Activated B cell treated with CpG ODN at 0.5 μM for 24 hours (primary cell): Measurements from ENCODE around the gene GNAI3. TPM values are rescaled to one million over a fixed set of nuclear protein-coding genes. Genes with fewer than 3 reads are reported as not detected.

Experiments used
- ATAC-seq: fragments of 200-7000 bp; cut with Tn5 transposase; one replicate; pipeline ENCODE4 v1.10.0; 2021; ENCODE audit warnings: low read depth, mild to moderate bottlenecking, moderate library complexity
- CTCF ChIA-PET: fragments of 350-600 bp; sonication (Branson Sonifier 250); formaldehyde crosslinking; loops from one replicate; lab custom pipeline; 2021; ENCODE audit warnings: antibody characterized with exemption; lab: Charles Lee
- POLR2A ChIA-PET: fragments of 350-600 bp; sonication (Branson Sonifier 250); formaldehyde crosslinking; loops from one replicate; lab custom pipeline; 2021; ENCODE audit warnings: antibody characterized with exemption; lab: Charles Lee
- DNase-seq: peaks from one replicate; pipeline ENCODE4 v3.0.0; 2022
- H3K27ac Mint-ChIP-seq: one replicate; pipeline ENCODE4 v1.8.0; 2020; ENCODE audit warnings: mixed read lengths
- H3K27me3 Mint-ChIP-seq: one replicate; pipeline ENCODE4 v1.8.0; 2021; ENCODE audit warnings: mixed read lengths
- H3K36me3 Mint-ChIP-seq: one replicate; pipeline ENCODE4 v1.8.0; 2021; ENCODE audit warnings: low read depth, mixed read lengths
- H3K4me1 Mint-ChIP-seq: one replicate; pipeline ENCODE4 v1.8.0; 2021; ENCODE audit warnings: mixed read lengths
- H3K4me3 Mint-ChIP-seq: one replicate; pipeline ENCODE4 v1.8.0; 2020; ENCODE audit warnings: mild to moderate bottlenecking, mixed read lengths
- H3K9me3 Mint-ChIP-seq: one replicate; pipeline ENCODE4 v1.8.0; 2020; ENCODE audit warnings: mixed read lengths
- intact Hi-C: fragments of 100-400 bp; cut with micrococcal nuclease; formaldehyde crosslinking; loops from one replicate; pipeline ENCODE4 v1.15.1; 2024
- total RNA-seq: library from RNA; stranded (reverse); gene quantifications from 2 replicates; pipeline ENCODE4 v1.2.3, GENCODE V29; 2022
- TF ChIP-seq, protein P1 (sequence below): fragments of 200-600 bp; IDR thresholded peaks from one replicate; pipeline ENCODE4 v1.8.0; 2022; ENCODE audit warnings: antibody characterized with exemption, mild to moderate bottlenecking

GNAI3 gene
- total RNA-seq, 1 donor from 2014 or later, result 8.4 TPM

DNA sequence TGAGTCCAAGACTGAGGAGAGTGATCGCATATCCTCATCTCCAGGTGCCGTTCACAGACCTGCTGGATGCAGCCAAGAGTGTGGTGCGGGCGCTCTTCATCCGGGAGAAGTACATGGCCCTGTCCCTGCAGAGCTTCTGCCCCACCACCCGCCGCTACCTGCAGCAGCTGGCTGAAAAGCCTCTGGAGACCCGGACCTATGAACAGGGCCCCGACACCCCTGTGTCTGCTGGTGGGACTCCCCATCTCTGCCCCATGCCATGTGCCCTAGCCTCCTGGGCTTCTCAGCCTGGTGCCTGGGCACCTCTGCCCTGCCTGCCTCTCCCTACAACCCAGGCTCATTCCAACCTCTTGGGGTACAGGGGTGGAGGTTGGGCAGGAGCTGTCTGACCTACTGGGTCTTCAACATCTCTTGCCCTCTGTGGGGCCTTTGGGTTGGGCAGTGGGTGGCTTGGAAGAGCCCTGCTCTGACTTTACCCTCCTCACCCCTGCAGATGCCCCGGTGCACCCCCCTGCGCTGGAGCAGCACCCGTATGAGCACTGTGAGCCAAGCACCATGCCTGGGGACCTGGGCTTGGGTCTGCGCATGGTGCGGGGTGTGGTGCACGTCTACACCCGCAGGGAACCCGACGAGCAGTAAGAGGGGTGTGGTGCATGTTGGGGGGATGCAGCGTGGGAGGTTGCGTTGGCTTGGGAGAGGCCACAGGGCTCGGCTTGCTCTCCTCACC is 78.4 kb downstream of the GNAI3 start:
- no peaks in the 10 kb centered on the region for H3K9me3 Mint-ChIP-seq
- ChIA-PET CTCF (interaction anchor here (1.1 to 4.8 kb wide), 4 partner anchors 12 to 81 kb away, joined by 3 to 19 read pairs (median 4); no protein-coding TSS in a partner anchor), POLR2A (no interaction called here)
- ATAC-seq (no peak), DNase-seq (no peak)
- H3K36me3 Mint-ChIP-seq, result peaks cover 60% of the 10 kb centered on the region
- intact Hi-C loops, result loop anchor here (10.0 kb wide), 1 partner anchor 202 kb away; the partner anchor contains the start of gene PSMA5
- peaks cover 39% of the 10 kb centered on the region for H3K4me1 Mint-ChIP-seq
- TF ChIP-seq, protein P1, sequence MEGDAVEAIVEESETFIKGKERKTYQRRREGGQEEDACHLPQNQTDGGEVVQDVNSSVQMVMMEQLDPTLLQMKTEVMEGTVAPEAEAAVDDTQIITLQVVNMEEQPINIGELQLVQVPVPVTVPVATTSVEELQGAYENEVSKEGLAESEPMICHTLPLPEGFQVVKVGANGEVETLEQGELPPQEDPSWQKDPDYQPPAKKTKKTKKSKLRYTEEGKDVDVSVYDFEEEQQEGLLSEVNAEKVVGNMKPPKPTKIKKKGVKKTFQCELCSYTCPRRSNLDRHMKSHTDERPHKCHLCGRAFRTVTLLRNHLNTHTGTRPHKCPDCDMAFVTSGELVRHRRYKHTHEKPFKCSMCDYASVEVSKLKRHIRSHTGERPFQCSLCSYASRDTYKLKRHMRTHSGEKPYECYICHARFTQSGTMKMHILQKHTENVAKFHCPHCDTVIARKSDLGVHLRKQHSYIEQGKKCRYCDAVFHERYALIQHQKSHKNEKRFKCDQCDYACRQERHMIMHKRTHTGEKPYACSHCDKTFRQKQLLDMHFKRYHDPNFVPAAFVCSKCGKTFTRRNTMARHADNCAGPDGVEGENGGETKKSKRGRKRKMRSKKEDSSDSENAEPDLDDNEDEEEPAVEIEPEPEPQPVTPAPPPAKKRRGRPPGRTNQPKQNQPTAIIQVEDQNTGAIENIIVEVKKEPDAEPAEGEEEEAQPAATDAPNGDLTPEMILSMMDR, result no peak
- H3K27me3 Mint-ChIP-seq, result no peaks in the 10 kb centered on the region
- no peak overlapping the region for H3K27ac Mint-ChIP-seq
- H3K4me3 Mint-ChIP-seq, result no peak overlapping the region

DNA sequence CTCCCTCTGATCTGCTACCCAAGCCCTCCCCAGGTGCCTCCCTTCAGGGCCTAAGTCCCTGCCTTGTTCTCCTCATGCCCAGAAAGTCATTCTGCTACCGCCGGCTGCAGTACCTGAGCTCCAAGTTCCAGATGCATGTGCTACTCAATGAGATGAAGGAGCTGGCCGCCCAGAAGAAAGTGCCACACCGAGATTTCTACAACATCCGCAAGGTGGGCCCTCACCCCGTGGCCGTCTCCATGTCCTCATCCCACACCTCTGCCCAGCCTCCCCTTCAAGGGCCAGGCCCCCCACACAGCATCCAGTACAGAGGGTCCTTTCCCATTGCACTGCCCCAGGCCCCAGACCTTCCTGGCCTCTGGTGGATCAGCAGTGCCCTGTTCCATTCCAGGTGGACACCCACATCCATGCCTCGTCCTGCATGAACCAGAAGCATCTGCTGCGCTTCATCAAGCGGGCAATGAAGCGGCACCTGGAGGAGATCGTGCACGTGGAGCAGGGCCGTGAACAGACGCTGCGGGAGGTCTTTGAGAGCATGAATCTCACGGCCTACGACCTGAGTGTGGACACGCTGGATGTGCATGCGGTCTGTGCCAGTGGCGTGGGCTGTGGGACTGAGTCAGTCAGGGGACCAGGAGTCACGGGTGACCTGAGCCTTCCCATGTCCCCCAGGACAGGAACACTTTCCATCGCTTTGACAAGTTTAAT is 79.4 kb downstream of the GNAI3 start:
- Mint-ChIP-seq H3K27me3 (no peaks in the 10 kb centered on the region), H3K9me3 (no peaks in the 10 kb centered on the region), H3K36me3 (peaks cover 63% of the 10 kb centered on the region), H3K27ac (no peak overlapping the region), H3K4me1 (peaks cover 29% of the 10 kb centered on the region), H3K4me3 (no peak overlapping the region)
- TF ChIP-seq, protein P1, result no peak
- no peak for DNase-seq
- ATAC-seq, result no peak
- ChIA-PET POLR2A (interaction anchor here (0.9 to 2.4 kb wide), 4 partner anchors 9 to 81 kb away, joined by 3 to 6 read pairs (median 5); partner anchors contain the start of genes AMPD2, GNAI3 and GNAT2), CTCF (interaction anchor here (1.1 to 4.9 kb wide), 4 partner anchors 11 to 83 kb away, joined by 3 to 45 read pairs (median 11); partner anchors contain the start of gene GNAI3)
- intact Hi-C loops, result loop anchor here (10.0 kb wide), 1 partner anchor 203 kb away; the partner anchor contains the start of gene PSMA5

DNA sequence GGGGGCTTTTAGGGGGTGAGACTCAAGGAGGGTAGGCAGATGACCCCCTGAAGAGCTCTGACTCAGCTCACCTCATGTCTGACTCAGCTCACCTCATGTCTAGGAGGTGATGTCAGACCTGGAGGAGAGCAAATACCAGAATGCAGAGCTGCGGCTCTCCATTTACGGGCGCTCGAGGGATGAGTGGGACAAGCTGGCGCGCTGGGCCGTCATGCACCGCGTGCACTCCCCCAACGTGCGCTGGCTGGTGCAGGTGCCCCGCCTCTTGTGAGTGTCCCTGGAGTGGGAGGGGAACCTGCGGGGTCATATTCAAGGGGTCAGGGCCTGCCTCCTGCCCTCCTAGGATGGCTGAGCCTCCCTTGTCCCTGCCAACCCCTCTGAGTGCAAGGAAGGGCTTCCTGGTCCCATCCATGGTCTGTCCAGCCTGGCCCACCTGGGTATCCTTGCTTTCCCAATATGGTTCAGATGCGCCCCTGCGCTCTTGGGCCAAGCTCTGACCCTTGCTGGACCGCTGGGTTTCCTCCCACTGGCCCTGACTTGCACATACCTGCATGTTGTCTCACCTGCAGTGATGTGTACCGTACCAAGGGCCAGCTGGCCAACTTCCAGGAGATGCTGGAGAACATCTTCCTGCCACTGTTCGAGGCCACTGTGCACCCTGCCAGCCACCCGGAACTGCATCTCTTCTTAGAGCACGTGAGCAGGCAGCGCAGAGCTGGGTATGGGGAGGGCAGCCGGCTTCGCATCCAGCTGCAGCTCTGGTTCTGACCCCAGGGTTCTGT is 80.3 kb downstream of the GNAI3 start:
- DNase-seq, result no peak
- ATAC-seq, result no peak
- Mint-ChIP-seq H3K4me3 (no peak overlapping the region), H3K4me1 (peaks cover 20% of the 10 kb centered on the region), H3K27ac (no peak overlapping the region), H3K9me3 (no peaks in the 10 kb centered on the region), H3K27me3 (no peaks in the 10 kb centered on the region), H3K36me3 (peaks cover 64% of the 10 kb centered on the region)
- TF ChIP-seq, protein P1, result no peak
- POLR2A ChIA-PET, result interaction anchor here (0.9 to 2.4 kb wide), 4 partner anchors 10 to 82 kb away, joined by 3 to 6 read pairs (median 5); partner anchors contain the start of genes AMPD2, GNAI3 and GNAT2
- CTCF ChIA-PET, result interaction anchor here (0.7 to 4.9 kb wide), 6 partner anchors 9 to 97 kb away, joined by 3 to 45 read pairs (median 14); partner anchors contain the start of genes AMPD2, GNAI3 and GNAT2
- intact Hi-C loops, result loop anchor here (10.0 kb wide), 1 partner anchor 204 kb away; the partner anchor contains the start of gene PSMA5

DNA sequence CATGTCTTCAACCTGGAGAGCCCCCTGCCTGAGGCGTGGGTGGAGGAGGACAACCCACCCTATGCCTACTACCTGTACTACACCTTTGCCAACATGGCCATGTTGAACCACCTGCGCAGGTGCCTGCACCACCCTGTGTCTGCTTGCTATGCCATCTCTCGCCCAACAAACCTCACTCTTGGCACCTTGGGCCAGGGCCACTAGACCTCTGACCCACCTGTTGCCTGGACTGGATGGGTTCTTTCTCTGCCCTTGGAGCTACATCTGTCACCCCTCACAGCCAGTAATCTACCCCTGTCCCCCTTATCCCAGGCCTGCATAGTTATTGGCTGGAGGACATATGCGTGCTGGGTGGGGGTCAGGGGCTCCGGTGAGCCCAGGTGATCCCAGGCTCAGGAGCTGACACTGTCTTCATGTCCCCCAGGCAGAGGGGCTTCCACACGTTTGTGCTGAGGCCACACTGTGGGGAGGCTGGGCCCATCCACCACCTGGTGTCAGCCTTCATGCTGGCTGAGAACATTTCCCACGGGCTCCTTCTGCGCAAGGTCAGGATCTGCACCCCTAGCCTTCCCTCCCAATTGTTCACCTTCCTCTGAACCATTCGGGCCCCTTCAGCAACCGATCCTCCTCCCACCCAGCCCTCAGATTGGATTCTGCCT is 81.1 kb downstream of the GNAI3 start:
- H3K36me3 Mint-ChIP-seq, result peaks cover 64% of the 10 kb centered on the region
- DNase-seq (no peak), ATAC-seq (no peak)
- TF ChIP-seq, protein P1, result no peak
- CTCF ChIA-PET, result interaction anchor here (2.2 to 4.9 kb wide), 5 partner anchors 9 to 84 kb away, joined by 5 to 45 read pairs (median 19); partner anchors contain the start of genes AMPD2, GNAI3 and GNAT2
- POLR2A ChIA-PET, result interaction anchor here (0.9 to 2.4 kb wide), 4 partner anchors 10 to 83 kb away, joined by 4 to 10 read pairs (median 8); partner anchors contain the start of genes AMPD2, GNAI3 and GNAT2
- intact Hi-C loops, result loop anchor here (1.0 to 10.0 kb wide), 2 partner anchors 83 to 205 kb away; partner anchors contain the start of gene PSMA5
- no peaks in the 10 kb centered on the region for H3K27me3 Mint-ChIP-seq
- peaks cover 14% of the 10 kb centered on the region for H3K4me1 Mint-ChIP-seq
- H3K4me3 Mint-ChIP-seq, result no peak overlapping the region
- H3K9me3 Mint-ChIP-seq, result no peaks in the 10 kb centered on the region
- H3K27ac Mint-ChIP-seq, result no peak overlapping the region
